SKM-1 (cell line): Measurements from ENCODE around the gene FIGLA.
"Not testable (repeated sequence)": the region's sequence is repeated elsewhere in the genome, so short reads cannot be mapped to it uniquely, and the experiment has no call there.

Source experiments
- DNase-seq: peaks from one replicate; lab custom pipeline; 2025; ENCODE audit not compliant: unreplicated experiment; lab: John Stamatoyannopoulos, UW

The FIGLA gene

GRCh38 chr2:70747284-70747683 lies 43.2 kb downstream of the FIGLA start:
- no peak for DNase-seq

GRCh38 chr2:70746094-70746974 lies 44.1 kb downstream of the FIGLA start:
- DNase-seq = no peak

GRCh38 chr2:70745276-70745825 lies 45.1 kb downstream of the FIGLA start:
- DNase-seq = no peak

- no peak for DNase-seq
Measured at GRCh38 chr2:70744397-70744796, 46.0 kb downstream of the FIGLA start.

- no peak for DNase-seq
Measured at GRCh38 chr2:70743677-70744076, 46.8 kb downstream of the FIGLA start.

- DNase-seq = no peak
Measured at GRCh38 chr2:70743068-70743467, 47.4 kb downstream of the FIGLA start.

GRCh38 chr2:70739492-70739891 lies 51.0 kb downstream of the FIGLA start:
- DNase-seq = not testable (repeated sequence)

- DNase-seq = no peak
Measured at GRCh38 chr2:70738159-70738558, 52.3 kb downstream of the FIGLA start.

- no peak for DNase-seq
Measured at GRCh38 chr2:70735071-70735470, 55.4 kb downstream of the FIGLA start.

GRCh38 chr2:70733646-70734180 lies 56.7 kb downstream of the FIGLA start:
- no peak for DNase-seq

GRCh38 chr2:70732766-70733645 lies 57.4 kb downstream of the FIGLA start:
- DNase-seq = no peak

GRCh38 chr2:70730730-70731129 lies 59.7 kb downstream of the FIGLA start:
- DNase-seq = no peak

GRCh38 chr2:70729647-70730046 lies 60.8 kb downstream of the FIGLA start:
- no peak for DNase-seq

- DNase-seq = no peak
Measured at GRCh38 chr2:70728128-70728527, 62.3 kb downstream of the FIGLA start.
